Left lung (tissue), 10 donors: Measurements from ENCODE around the gene CPNE4. TPM values are rescaled to one million over a fixed set of nuclear protein-coding genes. Genes with fewer than 3 reads are reported as not detected.
"Not testable (repeated sequence)": the region's sequence is repeated elsewhere in the genome, so short reads cannot be mapped to it uniquely, and the experiment has no call there.

Source experiments
- ATAC-seq: fragments of 200-7000 bp; cut with Tn5 transposase; one replicate; pipeline ENCODE4 v1.9.1; 2020; ENCODE audit warnings: moderate library complexity
- DNase-seq, 4 donors: peaks; one replicate each; pipeline ENCODE4 v3.0.0-alpha.2; 2013 to 2020
- H3K27ac ChIP-seq, 2 donors: fragments of 200-600 bp; sonication (generic) in 1 of 2; one replicate each; pipeline versions ENCODE4 v1.5.0 to v1.8.0; 2020 to 2021
- H3K27me3 ChIP-seq, 2 donors: fragments of 200-600 bp; sonication (generic) in 1 of 2; one replicate each; pipeline versions ENCODE4 v1.5.0 to v1.8.0; 2020 to 2021
- H3K36me3 ChIP-seq, 2 donors: fragments of 200-600 bp; sonication (generic) in 1 of 2; one replicate each; pipeline versions ENCODE4 v1.5.0 to v1.8.0; 2020 to 2021
- H3K4me1 ChIP-seq, 2 donors: fragments of 200-600 bp; one replicate each; pipeline ENCODE4 v1.8.0; 2021
- H3K4me3 ChIP-seq, 2 donors: fragments of 200-600 bp; sonication (generic) in 1 of 2; one replicate each; pipeline versions ENCODE4 v1.5.0 to v1.8.0; 2020 to 2021; ENCODE audit warnings: mild to moderate bottlenecking in 1 of 2
- H3K9me3 ChIP-seq, 2 donors: fragments of 200-600 bp; sonication (generic) in 1 of 2; one replicate each; pipeline versions ENCODE4 v1.5.0 to v1.8.0; 2020 to 2021
- intact Hi-C, 2 donors: fragments of 100-400 bp; cut with DNase I; formaldehyde crosslinking; loops; one replicate each; pipeline versions ENCODE4 v1.11.2 to v1.14.2; 2022
- polyA plus RNA-seq, 6 donors: library from polyadenylated mRNA; unstranded; fragments of 120-200 nt; gene quantifications; one replicate each; pipeline ENCODE4 v1.2.1, GENCODE V29; 2013; ENCODE audit not compliant: insufficient read length in 6 of 6
- total RNA-seq, 2 donors: library from RNA; stranded (reverse); fragmentation: NEBNext Ultra II Directional; extraction: Animal tissue kit (Norgen Biotek cat#: 25700); gene quantifications; one replicate each; pipeline ENCODE4 v1.2.1, GENCODE V29; 2021
- TF ChIP-seq, protein P1 (sequence below), 2 donors: fragments of 200-600 bp; sonication (generic) in 1 of 2; IDR thresholded peaks; one replicate each; pipeline versions ENCODE4 v1.5.0 to v1.8.0; 2021; ENCODE audit warnings: antibody characterized with exemption in 2 of 2
- donor health status: DM: no; HTN: yes; CAD: no.
- donor health status: DM: no; HTN: no; CAD: no.

The CPNE4 gene
- total and polyA plus RNA-seq, 8 donors, result 0.24 to 2.1 (median 0.85) TPM

DNA sequence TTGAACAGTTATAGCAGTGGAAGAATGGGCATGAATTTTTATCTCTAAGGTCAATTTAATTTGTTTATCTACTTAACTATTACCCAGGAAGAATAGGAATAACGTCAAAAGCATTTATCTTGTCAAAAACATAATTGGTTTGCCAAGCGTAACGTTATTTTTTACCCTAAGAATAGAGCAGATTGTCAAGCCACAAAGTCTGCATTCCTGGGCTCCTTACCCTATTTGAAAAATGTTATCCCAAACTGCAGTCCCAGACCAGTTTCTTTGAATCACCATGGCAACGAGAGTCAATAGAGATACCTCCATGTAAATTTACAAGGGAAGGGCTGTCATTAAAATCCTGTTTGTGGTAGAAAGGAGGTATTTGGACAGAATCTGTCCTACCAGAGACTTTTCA, 61.1 kb downstream of the CPNE4 start:
- Histone ChIP-seq H3K4me1 (no peaks in the 10 kb centered on the region), H3K9me3 (no peaks in the 10 kb centered on the region), H3K36me3 (no peaks in the 10 kb centered on the region), H3K27ac (no peak overlapping the region), H3K4me3 (no peak overlapping the region), H3K27me3 (no peaks in the 10 kb centered on the region)
- intact Hi-C loops, result no loop called here
- ATAC-seq (no peak), DNase-seq (no peak)
- TF ChIP-seq, protein P1, sequence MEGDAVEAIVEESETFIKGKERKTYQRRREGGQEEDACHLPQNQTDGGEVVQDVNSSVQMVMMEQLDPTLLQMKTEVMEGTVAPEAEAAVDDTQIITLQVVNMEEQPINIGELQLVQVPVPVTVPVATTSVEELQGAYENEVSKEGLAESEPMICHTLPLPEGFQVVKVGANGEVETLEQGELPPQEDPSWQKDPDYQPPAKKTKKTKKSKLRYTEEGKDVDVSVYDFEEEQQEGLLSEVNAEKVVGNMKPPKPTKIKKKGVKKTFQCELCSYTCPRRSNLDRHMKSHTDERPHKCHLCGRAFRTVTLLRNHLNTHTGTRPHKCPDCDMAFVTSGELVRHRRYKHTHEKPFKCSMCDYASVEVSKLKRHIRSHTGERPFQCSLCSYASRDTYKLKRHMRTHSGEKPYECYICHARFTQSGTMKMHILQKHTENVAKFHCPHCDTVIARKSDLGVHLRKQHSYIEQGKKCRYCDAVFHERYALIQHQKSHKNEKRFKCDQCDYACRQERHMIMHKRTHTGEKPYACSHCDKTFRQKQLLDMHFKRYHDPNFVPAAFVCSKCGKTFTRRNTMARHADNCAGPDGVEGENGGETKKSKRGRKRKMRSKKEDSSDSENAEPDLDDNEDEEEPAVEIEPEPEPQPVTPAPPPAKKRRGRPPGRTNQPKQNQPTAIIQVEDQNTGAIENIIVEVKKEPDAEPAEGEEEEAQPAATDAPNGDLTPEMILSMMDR (IDR thresholded peaks at IDR 0.05), result no peak

- no peak overlapping the region for H3K27ac ChIP-seq
- DNase-seq (no peak), ATAC-seq (no peak)
- H3K4me1 ChIP-seq, result no peaks in the 10 kb centered on the region
- intact Hi-C loops, result no loop called here
- H3K9me3 ChIP-seq, result no peaks in the 10 kb centered on the region
- H3K36me3 ChIP-seq, result no peaks in the 10 kb centered on the region
- no peaks in the 10 kb centered on the region for H3K27me3 ChIP-seq
- TF ChIP-seq, protein P1 (IDR thresholded peaks at IDR 0.05), result no peak
- H3K4me3 ChIP-seq, result no peak overlapping the region
Observed at GRCh38 chr3:131972550-131972949, 62.3 kb downstream of the CPNE4 start.

DNA sequence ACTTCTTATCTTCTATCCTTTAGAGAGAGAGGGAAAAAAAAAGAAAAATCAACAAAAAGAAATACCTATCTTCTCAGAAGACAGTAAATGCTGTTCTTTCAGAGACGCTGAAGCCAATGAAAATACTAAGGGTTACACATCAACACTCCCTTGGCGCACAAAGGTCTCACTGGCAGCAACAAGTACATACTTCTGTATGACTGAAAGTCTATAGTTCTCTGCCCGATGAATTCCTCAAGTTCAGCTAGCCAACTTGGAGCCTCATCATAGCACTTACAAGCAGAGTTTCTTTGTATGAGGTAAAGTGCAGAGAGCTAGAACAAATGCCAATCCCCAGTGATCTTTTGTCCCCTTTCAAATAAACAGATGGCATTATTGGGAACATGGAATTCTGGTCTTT, 62.7 kb downstream of the CPNE4 start:
- H3K4me1 ChIP-seq, result no peaks in the 10 kb centered on the region
- ATAC-seq (no peak), DNase-seq (no peak)
- no peak overlapping the region for H3K27ac ChIP-seq
- H3K27me3 ChIP-seq, result no peaks in the 10 kb centered on the region
- no peaks in the 10 kb centered on the region for H3K9me3 ChIP-seq
- H3K36me3 ChIP-seq, result no peaks in the 10 kb centered on the region
- intact Hi-C loops, result no loop called here
- TF ChIP-seq, protein P1 (IDR thresholded peaks at IDR 0.05), result no peak
- no peak overlapping the region for H3K4me3 ChIP-seq

DNA sequence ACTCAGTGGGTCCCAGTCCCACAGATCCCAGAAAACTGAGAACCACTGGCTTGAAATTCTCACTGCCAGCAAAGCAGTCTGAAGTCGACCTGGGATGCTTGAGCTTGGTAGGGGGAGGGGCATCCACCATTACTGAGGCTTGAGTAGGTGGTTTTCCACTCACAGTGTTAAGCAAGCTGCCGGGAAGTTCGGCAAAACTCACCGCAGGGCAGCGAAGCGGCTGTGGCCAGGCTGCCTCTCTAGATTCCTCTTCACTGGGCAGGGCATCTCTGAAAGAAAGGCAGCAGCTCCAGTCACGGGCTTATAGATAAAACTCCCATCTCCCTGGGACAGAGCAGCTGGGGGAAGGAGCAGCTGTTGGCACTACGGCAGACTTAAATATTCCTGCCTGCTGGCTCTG, 71.4 kb downstream of the CPNE4 start:
- H3K4me1 ChIP-seq, H3K9me3 ChIP-seq, H3K36me3 ChIP-seq, H3K27ac ChIP-seq, intact Hi-C loops, H3K4me3 ChIP-seq, H3K27me3 ChIP-seq: not testable (repeated sequence)
- ATAC-seq (peak; percentile 74), DNase-seq (peak in 1 of 4 donors; percentile 55)

GRCh38 chr3:131962982-131963381, 71.8 kb downstream of the CPNE4 start:
- no peak for ATAC-seq
- no peaks in the 10 kb centered on the region for H3K36me3 ChIP-seq
- no peak for DNase-seq
- peaks cover 0 to 6% of the 10 kb centered on the region in 2 donors for H3K9me3 ChIP-seq
- H3K4me3 ChIP-seq, result no peak overlapping the region
- no peaks in the 10 kb centered on the region for H3K27me3 ChIP-seq
- H3K27ac ChIP-seq, result no peak overlapping the region
- TF ChIP-seq, protein P1 (IDR thresholded peaks at IDR 0.05), result no peak
- H3K4me1 ChIP-seq, result no peaks in the 10 kb centered on the region
- intact Hi-C loops, result no loop called here

DNA sequence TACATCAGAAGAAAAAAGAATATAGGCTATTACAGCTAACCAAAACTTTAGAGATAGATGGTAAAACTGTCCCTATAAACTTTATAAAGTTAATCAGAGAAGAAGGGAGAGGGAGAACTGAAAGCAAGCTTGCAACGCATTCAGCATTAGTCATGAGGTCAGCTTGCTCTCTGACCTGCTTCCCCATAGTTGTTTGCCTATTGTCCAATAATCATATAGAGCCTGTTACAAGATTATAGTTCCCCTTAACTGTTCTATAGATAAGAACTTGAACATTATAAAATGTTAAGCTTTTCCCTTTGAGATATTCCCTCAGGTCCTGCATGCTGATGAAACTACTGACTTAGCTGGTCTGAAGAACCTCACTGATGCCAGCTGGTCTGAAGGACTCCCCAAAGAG, 74.5 kb downstream of the CPNE4 start:
- Histone ChIP-seq H3K36me3 (no peaks in the 10 kb centered on the region), H3K4me1 (no peaks in the 10 kb centered on the region), H3K27ac (no peak overlapping the region), H3K9me3 (no peaks in the 10 kb centered on the region), H3K4me3 (no peak overlapping the region), H3K27me3 (no peaks in the 10 kb centered on the region)
- DNase-seq (no peak), ATAC-seq (no peak)
- intact Hi-C loops, result no loop called here
- TF ChIP-seq, protein P1 (IDR thresholded peaks at IDR 0.05), result no peak
